ENCODE data around the gene NT5M.

DNA sequence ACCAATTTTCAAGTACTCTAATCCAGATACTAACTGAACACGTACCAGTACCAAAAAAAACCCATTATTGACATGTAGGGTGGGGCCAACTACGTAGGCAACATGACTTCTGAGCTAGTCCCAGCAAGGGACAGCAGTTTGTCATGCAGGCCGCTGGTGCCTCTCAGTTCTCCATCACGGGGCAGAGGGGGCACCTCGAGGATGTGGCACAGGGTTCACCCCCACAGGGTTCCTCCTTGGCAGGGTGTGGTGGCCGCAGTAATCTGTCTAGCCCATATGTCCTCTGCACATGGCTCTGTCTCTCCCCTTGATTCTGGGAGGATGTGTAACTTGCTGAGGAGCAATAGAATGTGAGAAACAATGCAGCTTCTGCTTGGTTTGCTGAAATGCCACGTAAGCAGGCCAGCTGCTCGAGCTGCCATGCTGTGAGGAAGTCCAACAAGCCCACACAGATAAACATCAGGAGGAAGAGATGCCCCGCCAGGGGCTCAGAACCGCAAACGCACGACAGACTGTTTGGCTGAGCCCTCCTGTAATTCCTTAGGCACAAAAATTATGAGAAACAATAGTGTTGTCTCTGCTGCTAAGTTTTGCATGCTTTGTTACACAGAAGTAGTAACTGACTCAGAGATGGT lies 62.4 kb downstream of the NT5M start:
- TF ChIP-seq CTCF (IDR thresholded peaks at IDR 0.05), result no peak
- no peak for TF ChIP-seq POLR2A (IDR thresholded peaks at IDR 0.05)
